Measurements from ENCODE around the gene KIF1B.

KIF1B gene

DNA sequence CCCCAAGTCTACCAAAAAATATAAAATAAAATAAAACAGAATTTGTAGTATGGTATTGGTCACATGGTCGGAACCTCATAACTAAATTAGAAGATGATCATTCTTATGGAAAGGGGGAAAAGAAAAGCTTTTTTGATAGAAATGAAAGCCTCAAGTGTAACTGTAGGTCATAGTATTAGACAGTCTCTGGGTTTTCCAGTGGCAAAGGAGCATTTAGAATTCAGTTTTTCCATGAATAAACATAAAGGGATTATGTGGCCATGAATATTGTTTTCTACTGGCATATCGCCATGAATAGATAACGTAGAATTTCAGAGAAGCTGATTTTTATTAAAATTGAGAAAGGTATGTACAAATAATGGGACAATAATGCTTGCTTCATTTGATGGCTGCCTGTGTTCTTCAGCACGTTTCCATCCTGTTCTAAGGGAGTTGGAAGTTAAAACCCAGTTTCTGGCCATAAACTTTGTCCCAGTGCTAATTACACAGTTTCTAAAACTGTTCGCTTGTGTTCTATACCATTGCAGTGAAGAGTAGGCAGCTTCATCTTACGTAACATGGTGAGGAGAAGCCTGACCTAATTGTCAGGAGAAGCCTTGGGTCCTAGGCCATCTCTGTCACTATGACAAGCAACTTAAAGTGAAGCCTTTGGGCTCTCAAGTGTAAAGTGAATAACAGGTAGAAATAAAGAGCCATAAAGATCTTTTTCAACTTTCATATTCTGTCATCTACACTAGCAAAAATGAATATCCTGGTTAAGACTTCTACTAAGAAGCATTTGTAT, 118.0 kb downstream of the KIF1B start:
- in situ Hi-C loops (cut with HindIII; ENCODE audit: low sequenced_read_pairs) = loop anchor here (10.0 kb wide), 1 partner anchor 166 kb away; no protein-coding TSS in a partner anchor
- TF ChIP-seq, protein P1, sequence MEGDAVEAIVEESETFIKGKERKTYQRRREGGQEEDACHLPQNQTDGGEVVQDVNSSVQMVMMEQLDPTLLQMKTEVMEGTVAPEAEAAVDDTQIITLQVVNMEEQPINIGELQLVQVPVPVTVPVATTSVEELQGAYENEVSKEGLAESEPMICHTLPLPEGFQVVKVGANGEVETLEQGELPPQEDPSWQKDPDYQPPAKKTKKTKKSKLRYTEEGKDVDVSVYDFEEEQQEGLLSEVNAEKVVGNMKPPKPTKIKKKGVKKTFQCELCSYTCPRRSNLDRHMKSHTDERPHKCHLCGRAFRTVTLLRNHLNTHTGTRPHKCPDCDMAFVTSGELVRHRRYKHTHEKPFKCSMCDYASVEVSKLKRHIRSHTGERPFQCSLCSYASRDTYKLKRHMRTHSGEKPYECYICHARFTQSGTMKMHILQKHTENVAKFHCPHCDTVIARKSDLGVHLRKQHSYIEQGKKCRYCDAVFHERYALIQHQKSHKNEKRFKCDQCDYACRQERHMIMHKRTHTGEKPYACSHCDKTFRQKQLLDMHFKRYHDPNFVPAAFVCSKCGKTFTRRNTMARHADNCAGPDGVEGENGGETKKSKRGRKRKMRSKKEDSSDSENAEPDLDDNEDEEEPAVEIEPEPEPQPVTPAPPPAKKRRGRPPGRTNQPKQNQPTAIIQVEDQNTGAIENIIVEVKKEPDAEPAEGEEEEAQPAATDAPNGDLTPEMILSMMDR (IDR thresholded peaks at IDR 0.05; ENCODE audit: low read depth, low read length, missing control alignments) = no peak
- no peak overlapping the region for H3K4me3 ChIP-seq (ENCODE audit: low read depth, low read length)
- no peak for DNase-seq (ENCODE audit: low read depth)

GRCh38 chr1:10337436-10337835, 127.1 kb downstream of the KIF1B start:
- no peak for DNase-seq (ENCODE audit: low read depth)
- in situ Hi-C loops (cut with HindIII; ENCODE audit: low sequenced_read_pairs) = no loop called here
- no peak overlapping the region for H3K4me3 ChIP-seq (ENCODE audit: low read depth, low read length)
- TF ChIP-seq, protein P1 (IDR thresholded peaks at IDR 0.05; ENCODE audit: low read depth, low read length, missing control alignments) = no peak

DNA sequence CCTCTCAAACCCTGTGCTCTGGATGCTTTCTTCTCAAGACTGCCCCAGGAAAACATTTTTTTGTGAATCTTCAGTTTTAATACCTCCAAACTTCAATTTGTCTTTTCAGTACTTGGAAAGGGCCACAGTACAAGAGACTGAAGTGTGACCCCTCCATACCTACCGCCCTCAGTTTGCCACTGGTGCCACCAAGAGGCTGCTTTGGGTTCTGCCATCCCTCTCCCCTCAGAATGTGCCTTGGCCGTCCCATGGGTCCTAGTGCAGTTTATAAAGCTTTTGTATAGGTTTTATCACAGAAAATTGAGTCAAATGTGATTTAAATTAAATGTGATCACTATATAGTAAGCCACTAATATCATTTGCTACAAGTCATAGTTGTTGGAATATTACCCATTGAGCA, 127.7 kb downstream of the KIF1B start:
- in situ Hi-C loops (cut with HindIII; ENCODE audit: low sequenced_read_pairs) = no loop called here
- DNase-seq (ENCODE audit: low read depth) = peak; percentile 5
- H3K4me3 ChIP-seq (ENCODE audit: low read depth, low read length) = no peak overlapping the region
- TF ChIP-seq, protein P1 (IDR thresholded peaks at IDR 0.05; ENCODE audit: low read depth, low read length, missing control alignments) = peak; percentile 89

- no peak overlapping the region for H3K4me3 ChIP-seq (ENCODE audit: low read depth, low read length)
- in situ Hi-C loops (cut with HindIII; ENCODE audit: low sequenced_read_pairs) = no loop called here
- DNase-seq (ENCODE audit: low read depth) = no peak
- TF ChIP-seq, protein P1 (IDR thresholded peaks at IDR 0.05; ENCODE audit: low read depth, low read length, missing control alignments) = no peak
Measured at GRCh38 chr1:10338611-10339010, 128.2 kb downstream of the KIF1B start.

DNA sequence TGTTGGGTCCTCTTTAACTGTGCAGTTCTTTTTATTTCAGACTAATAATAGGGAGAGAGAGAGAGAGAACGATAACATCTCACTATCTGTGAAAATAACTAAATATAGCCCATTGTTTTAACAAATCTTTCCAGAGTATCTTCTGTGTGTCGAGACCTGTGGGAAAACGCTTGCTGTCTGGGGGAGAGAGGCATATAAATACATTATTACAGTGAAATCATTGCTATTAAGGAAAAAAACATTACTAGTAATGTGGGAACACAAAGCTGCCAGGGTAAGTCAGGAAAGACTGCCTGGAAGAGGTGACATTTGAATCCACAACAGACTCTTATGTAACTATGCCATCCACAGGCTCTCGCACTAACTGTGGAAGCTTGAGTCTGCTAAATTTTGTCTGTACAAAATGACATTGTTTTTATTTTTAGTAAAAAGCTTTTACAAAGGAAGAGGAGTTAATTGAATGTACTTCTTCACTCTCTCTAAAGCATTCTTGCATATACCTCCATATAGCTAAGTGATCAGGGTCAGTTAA, 128.7 kb downstream of the KIF1B start:
- in situ Hi-C loops (cut with HindIII; ENCODE audit: low sequenced_read_pairs) = no loop called here
- no peak for DNase-seq (ENCODE audit: low read depth)
- TF ChIP-seq, protein P1 (IDR thresholded peaks at IDR 0.05; ENCODE audit: low read depth, low read length, missing control alignments) = no peak
- no peak overlapping the region for H3K4me3 ChIP-seq (ENCODE audit: low read depth, low read length)

DNA sequence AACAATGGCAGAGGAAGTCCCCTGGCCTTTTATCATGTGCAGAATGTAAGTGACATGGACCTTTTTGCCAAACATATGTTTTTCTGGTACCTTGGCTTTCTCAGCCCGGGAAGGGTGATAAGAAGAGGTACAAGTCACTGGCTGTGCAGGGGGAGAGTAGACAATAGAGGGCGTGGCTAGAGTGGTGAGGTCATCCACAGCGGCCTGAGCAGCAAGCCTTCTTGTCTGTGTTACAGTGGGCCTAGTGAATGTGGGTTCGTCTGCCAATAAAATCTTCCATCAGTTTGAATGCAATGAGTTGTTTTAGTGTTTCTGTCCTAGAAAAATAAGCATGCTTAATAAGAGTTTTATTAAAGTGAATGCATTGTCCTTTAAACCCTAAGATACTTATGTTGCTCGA, 129.4 kb downstream of the KIF1B start:
- DNase-seq (ENCODE audit: low read depth) = peak; percentile 38
- in situ Hi-C loops (cut with HindIII; ENCODE audit: low sequenced_read_pairs) = no loop called here
- TF ChIP-seq, protein P1 (IDR thresholded peaks at IDR 0.05; ENCODE audit: low read depth, low read length, missing control alignments) = no peak
- H3K4me3 ChIP-seq (ENCODE audit: low read depth, low read length) = no peak overlapping the region

Measured in astrocyte of the cerebellum (primary cell).